Neural progenitor cell (in vitro differentiated cells): ENCODE results near the gene FANCM.

Source experiments
- CTCF ChIP-seq: fragments of 200-600 bp; sonication (generic); IDR thresholded peaks from 2 replicates; pipeline ENCODE4 v1.5.1; 2017; ENCODE audit warnings: antibody characterized with exemption, mild to moderate bottlenecking
- EZH2 ChIP-seq: fragments of 200-600 bp; sonication (generic); IDR thresholded peaks from 2 replicates; pipeline ENCODE4 v1.6.1; 2017; ENCODE audit warnings: antibody characterized with exemption, mild to moderate bottlenecking, moderate library complexity
- EZH2phosphoT487 ChIP-seq: fragments of 200-600 bp; sonication (generic); IDR thresholded peaks from 2 replicates; pipeline ENCODE4 v1.6.1; 2017; ENCODE audit warnings: antibody characterized with exemption

- no peak for TF ChIP-seq CTCF
- TF ChIP-seq EZH2phosphoT487 = no peak
- no peak for TF ChIP-seq EZH2
Observed at GRCh38 chr14:45185100-45185814, 49.5 kb downstream of the FANCM start.
